ENCODE data around the gene CD2.

DNA sequence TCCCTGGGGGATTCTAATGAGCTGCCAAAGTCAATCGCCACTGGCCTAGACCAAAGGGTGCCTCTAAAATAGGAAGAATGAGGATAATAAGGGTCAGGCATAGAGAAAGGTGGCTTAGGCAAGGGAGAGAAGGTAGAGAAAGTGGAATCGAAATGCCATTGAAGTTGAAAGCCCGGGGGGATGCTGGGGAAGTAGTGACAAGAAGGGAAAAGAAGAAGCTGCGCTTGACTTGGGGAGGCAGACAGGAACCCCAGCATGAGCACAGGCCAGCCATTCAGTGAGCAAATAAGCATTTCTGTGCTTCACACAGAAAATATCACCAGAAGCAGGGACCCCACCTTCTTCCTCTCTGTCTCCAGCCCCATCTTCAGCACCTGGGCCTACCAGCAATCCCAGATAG, 1.5 kb downstream of the CD2 start:
- TF ChIP-seq EP300 (IDR thresholded peaks at IDR 0.05; ENCODE audit: borderline replicate concordance in 1 of 2, low read depth in 2 of 2, low read length in 2 of 2) (no peak), POLR2A (IDR thresholded peaks at IDR 0.05; ENCODE audit: control extremely low read depth in 1 of 2, low read depth in 2 of 2, low read length in 2 of 2) (no peak), POU5F1 (IDR thresholded peaks at IDR 0.05; ENCODE audit: low read depth, low read length) (no peak), EZH2 (IDR thresholded peaks at IDR 0.05; ENCODE audit: low read depth, low read length, severe bottlenecking) (no peak), TAF1 (IDR thresholded peaks at IDR 0.05; ENCODE audit: low read depth, low read length) (no peak), BRCA1 (IDR thresholded peaks at IDR 0.05; ENCODE audit: low read depth, low read length) (no peak), CREB1 (IDR thresholded peaks at IDR 0.05) (no peak), CEBPB (IDR thresholded peaks at IDR 0.05; ENCODE audit: low read depth, low read length) (no peak)
- TF ChIP-seq, protein P1, sequence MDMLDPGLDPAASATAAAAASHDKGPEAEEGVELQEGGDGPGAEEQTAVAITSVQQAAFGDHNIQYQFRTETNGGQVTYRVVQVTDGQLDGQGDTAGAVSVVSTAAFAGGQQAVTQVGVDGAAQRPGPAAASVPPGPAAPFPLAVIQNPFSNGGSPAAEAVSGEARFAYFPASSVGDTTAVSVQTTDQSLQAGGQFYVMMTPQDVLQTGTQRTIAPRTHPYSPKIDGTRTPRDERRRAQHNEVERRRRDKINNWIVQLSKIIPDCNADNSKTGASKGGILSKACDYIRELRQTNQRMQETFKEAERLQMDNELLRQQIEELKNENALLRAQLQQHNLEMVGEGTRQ (IDR thresholded peaks at IDR 0.05; ENCODE audit: low read length), result no peak
- TF ChIP-seq, protein P2, sequence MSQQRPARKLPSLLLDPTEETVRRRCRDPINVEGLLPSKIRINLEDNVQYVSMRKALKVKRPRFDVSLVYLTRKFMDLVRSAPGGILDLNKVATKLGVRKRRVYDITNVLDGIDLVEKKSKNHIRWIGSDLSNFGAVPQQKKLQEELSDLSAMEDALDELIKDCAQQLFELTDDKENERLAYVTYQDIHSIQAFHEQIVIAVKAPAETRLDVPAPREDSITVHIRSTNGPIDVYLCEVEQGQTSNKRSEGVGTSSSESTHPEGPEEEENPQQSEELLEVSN (IDR thresholded peaks at IDR 0.05), result no peak
- TF ChIP-seq, protein P3, sequence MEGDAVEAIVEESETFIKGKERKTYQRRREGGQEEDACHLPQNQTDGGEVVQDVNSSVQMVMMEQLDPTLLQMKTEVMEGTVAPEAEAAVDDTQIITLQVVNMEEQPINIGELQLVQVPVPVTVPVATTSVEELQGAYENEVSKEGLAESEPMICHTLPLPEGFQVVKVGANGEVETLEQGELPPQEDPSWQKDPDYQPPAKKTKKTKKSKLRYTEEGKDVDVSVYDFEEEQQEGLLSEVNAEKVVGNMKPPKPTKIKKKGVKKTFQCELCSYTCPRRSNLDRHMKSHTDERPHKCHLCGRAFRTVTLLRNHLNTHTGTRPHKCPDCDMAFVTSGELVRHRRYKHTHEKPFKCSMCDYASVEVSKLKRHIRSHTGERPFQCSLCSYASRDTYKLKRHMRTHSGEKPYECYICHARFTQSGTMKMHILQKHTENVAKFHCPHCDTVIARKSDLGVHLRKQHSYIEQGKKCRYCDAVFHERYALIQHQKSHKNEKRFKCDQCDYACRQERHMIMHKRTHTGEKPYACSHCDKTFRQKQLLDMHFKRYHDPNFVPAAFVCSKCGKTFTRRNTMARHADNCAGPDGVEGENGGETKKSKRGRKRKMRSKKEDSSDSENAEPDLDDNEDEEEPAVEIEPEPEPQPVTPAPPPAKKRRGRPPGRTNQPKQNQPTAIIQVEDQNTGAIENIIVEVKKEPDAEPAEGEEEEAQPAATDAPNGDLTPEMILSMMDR (IDR thresholded peaks at IDR 0.05; ENCODE audit: control extremely low read depth in 1 of 3, insufficient read depth in 1 of 3, low read depth in 1 of 3, low read length in 3 of 3), result no peak
- TF ChIP-seq, protein P4, sequence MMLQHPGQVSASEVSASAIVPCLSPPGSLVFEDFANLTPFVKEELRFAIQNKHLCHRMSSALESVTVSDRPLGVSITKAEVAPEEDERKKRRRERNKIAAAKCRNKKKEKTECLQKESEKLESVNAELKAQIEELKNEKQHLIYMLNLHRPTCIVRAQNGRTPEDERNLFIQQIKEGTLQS (IDR thresholded peaks at IDR 0.05; ENCODE audit: insufficient read depth, low read depth, low read length), result no peak
- TF ChIP-seq, protein P5, sequence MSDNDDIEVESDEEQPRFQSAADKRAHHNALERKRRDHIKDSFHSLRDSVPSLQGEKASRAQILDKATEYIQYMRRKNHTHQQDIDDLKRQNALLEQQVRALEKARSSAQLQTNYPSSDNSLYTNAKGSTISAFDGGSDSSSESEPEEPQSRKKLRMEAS (IDR thresholded peaks at IDR 0.05), result no peak

Measured in H1 (cell line).